GM20431 (cell line): ENCODE data around the gene ACTL10.
"Not testable (repeated sequence)": the region's sequence is repeated elsewhere in the genome, so short reads cannot be mapped to it uniquely, and the experiment has no call there.

ENCODE experiments used
- in situ Hi-C: fragments of 300-500 bp; cut with MseI, MboI; formaldehyde crosslinking; loops from one replicate; pipeline ENCODE4 v1.15.0; 2020; ENCODE audit warnings: low sequenced_read_pairs; ENCODE audit not compliant: unreplicated experiment

ACTL10 gene

GRCh38 chr20:33687370-33687915 lies 20.7 kb downstream of the ACTL10 start:
- in situ Hi-C loops: no loop called here

- in situ Hi-C loops: no loop called here
Observed at GRCh38 chr20:33687993-33688937, 21.5 kb downstream of the ACTL10 start.

DNA sequence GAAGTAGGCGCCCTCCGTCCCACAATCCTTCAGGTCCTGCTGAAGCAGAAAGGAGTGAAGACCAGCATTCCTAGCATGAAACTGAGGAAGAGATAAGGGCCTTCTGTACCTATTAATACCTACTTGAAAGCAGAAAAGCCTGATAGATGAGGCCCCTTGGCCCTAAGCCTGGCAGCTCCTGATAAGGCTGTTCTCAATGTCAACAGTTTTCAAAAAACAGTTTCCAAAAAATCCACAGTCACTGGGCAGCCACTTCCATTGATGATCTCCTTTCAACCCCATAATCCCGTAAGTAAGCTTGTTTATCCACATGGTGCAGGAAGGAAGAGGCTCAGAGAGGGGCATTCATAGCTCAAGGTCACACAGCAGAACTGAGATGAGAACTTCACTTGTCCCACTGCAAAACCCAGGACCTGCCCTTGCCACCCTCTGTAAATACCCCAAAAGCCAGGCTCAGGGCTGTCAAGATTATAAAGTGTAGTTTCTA lies 22.2 kb downstream of the ACTL10 start:
- in situ Hi-C loops: no loop called here

DNA sequence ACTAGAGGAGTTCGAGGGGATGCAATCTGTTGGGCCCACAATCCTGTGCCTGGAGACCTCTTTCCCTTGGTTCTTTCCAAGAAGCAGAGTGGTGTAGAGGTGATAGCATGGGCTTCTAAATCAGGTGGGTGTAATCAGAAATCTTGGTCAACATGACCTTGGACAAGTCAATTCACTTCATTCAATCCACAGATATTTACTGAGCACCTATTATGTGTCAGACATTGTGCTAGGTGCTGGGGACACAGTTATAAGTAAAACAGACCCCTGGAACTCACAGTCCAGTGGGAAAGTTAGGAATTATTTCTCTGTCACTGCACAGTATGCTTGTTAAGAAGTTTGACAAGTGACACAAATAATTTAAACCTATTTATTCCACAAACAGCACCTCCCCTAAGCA lies 22.8 kb downstream of the ACTL10 start:
- in situ Hi-C loops: no loop called here

DNA sequence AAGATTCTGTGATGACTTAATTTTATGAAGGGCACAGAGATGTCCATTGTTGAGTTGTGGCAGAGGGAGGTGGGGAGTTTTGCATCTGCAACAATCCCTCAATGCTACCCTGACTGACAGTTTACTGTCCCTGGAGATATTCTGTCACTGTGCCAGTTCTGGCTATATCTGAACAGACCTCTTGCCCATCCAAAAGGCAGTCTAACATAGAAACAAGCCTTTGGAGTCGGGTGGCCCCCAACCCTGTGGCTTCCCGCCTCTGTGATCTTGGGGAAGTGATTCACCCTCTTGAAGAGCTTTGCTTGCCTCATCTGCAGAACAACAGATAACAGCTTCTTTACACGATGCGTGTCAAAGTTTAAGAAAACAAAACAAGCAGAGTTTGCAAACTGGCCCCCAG lies 23.2 kb downstream of the ACTL10 start:
- in situ Hi-C loops: no loop called here

GRCh38 chr20:33693289-33693688 lies 26.5 kb downstream of the ACTL10 start:
- in situ Hi-C loops: no loop called here

DNA sequence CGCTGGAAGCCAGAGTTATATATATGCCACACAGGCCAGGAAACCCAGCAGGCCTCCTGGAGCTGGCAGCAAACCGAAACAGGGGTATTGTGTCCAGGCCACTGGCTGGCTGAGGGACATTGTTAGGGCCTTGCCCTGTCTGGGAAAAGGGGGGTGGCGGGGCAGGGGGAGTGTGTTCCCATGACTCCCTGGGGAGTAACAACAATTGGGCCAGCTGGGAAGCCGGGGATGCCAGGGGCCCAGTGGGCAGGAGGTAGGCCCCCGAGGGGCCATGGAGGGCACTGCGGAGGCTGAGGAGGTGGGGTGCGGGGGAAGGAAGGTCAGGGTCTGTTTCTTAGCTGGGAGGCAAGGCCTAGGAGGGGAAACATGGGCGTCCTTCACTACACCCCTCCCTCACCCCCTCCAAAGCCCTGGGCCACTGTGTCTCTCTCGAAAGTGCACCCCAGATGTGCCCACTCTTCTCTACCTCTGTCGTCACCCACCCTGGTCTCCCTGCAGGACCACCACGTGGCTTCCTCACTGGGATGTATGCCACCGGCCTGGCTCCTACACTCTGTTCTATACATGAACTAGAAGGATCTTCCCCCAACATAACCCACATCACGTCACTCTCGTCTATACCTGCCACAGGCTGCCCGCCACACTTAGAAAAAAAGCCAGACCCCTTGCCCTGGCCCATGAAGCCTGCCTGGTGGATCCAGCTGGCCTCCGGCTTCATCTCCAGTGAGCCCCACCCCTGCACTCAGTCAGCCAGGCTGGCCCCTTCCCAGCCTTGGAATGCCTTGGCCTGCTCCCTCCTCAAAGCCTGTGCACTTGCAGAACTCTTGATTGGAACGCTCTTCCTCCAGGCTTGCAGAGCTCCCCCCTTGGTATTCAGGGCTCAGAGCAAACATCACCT lies 27.2 kb downstream of the ACTL10 start:
- in situ Hi-C loops: no loop called here

- in situ Hi-C loops: no loop called here
Observed at GRCh38 chr20:33694639-33695012, 27.9 kb downstream of the ACTL10 start.

GRCh38 chr20:33696448-33696847 lies 29.7 kb downstream of the ACTL10 start:
- in situ Hi-C loops: no loop called here

DNA sequence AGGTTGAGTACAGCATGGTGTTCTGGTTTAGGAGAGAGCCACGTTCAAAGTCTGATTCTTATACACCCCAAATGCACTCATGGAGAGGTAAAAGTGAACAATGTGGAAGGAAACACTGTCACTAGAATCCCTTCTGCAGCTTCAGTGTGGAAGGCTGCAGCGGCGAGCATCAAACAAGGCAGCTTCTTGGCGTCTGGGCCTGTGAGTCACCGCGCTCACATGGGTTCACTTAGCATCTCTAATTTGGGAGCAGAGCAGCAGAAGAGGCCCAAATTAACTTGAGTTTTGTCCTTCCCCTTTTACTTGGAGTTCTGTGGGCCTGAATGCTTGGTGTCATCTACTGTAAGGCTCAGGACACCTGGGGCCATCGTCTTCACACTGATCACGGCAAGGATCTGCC lies 30.4 kb downstream of the ACTL10 start:
- in situ Hi-C loops: no loop called here

GRCh38 chr20:33698966-33699365 lies 32.2 kb downstream of the ACTL10 start:
- in situ Hi-C loops: not testable (repeated sequence)

GRCh38 chr20:33700696-33701441 lies 34.1 kb downstream of the ACTL10 start:
- in situ Hi-C loops: not testable (repeated sequence)

- in situ Hi-C loops: no loop called here
Observed at GRCh38 chr20:33701629-33702450, 35.1 kb downstream of the ACTL10 start.

GRCh38 chr20:33702861-33703260 lies 36.1 kb downstream of the ACTL10 start:
- in situ Hi-C loops: no loop called here

- in situ Hi-C loops: no loop called here
Observed at GRCh38 chr20:33703498-33704137, 36.9 kb downstream of the ACTL10 start.

DNA sequence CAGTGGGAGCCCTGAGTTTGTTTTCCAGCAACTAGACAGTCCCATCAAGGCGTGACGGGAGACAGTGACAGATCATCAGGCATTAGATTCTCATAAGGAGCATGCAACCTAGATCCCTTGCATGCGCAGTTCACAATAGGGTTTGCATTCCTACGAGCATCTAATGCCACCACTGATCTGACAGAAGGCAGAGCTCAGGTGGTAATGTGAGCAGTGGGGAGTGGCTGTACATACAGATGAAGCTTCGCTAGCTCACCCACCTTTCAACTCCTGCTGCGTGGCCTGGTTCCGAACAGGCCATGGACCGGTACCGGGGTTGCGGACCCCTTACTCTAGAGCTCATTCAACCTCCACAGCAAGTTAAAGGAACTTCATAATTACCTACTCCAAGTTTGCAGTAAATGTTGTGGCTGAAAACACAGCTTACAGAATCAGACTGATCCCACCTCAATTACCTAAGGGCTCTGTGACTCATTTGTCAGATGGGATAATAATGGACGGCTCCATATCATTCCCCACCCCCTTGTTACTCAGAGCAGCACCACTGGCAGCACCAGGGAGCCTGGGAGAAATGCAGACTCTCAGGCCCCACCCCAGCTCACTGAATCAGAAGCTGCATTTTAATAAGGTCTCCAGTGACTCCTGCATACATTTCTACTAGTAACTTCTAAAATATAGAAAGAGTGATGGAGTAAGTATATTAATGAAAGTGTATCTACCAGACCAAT lies 37.6 kb downstream of the ACTL10 start:
- in situ Hi-C loops: no loop called here

GRCh38 chr20:33707668-33708067 lies 40.9 kb downstream of the ACTL10 start:
- in situ Hi-C loops: no loop called here

- in situ Hi-C loops: no loop called here
Observed at GRCh38 chr20:33709398-33709797, 42.7 kb downstream of the ACTL10 start.
